DND-41 (cell line): ENCODE measurements around the gene DNPEP.

Source experiments
- ATAC-seq: fragments of 200-7000 bp; cut with Tn5 transposase; 3 replicates; pipeline ENCODE4 v1.9.1; 2021; ENCODE audit warnings: low read depth; ENCODE audit not compliant: insufficient read depth
- DNase-seq: peaks from one replicate; pipeline ENCODE4 v3.0.0-alpha.2; 2020
- H2AFZ ChIP-seq: 2 replicates; pipeline ENCODE4 v1.6.0; 2012; ENCODE audit warnings: low read depth, low read length
- H3K27ac ChIP-seq: 2 replicates; pipeline ENCODE4 v1.5.1; 2012; ENCODE audit warnings: low read length, inconsistent platforms
- H3K27me3 ChIP-seq: fragments of 200-600 bp; sonication (generic); 2 replicates; pipeline ENCODE4 v1.6.0; 2012; ENCODE audit warnings: low read length, mild to moderate bottlenecking, inconsistent platforms; ENCODE audit not compliant: insufficient read depth, poor library complexity
- H3K36me3 ChIP-seq: 2 replicates; pipeline ENCODE4 v1.5.1; 2012; ENCODE audit warnings: low read length, inconsistent platforms; ENCODE audit not compliant: insufficient read depth
- H3K4me1 ChIP-seq: 2 replicates; pipeline ENCODE4 v1.5.1; 2012; ENCODE audit warnings: mild to moderate bottlenecking, low read length; ENCODE audit not compliant: insufficient read depth
- H3K4me2 ChIP-seq: 2 replicates; pipeline ENCODE4 v1.6.0; 2012; ENCODE audit warnings: mild to moderate bottlenecking, moderate library complexity, low read length, inconsistent platforms; ENCODE audit not compliant: insufficient read depth
- H3K4me3 ChIP-seq, 2 experiments: fragments of 200-600 bp in 1 of 2; shearing (Covaris generic) in 1 of 2; 2 replicates each; pipeline ENCODE4 v1.5.1; 2012 to 2016; ENCODE audit warnings: inconsistent platforms in 2 of 2, low read length in 2 of 2, mild to moderate bottlenecking in 2 of 2, low read depth in 1 of 2, moderate library complexity in 1 of 2
- H3K79me2 ChIP-seq: 2 replicates; pipeline ENCODE4 v1.6.0; 2012; ENCODE audit warnings: low read length, inconsistent platforms; ENCODE audit not compliant: insufficient read depth
- H3K9ac ChIP-seq: 2 replicates; pipeline ENCODE4 v1.6.0; 2012; ENCODE audit warnings: low read depth, mild to moderate bottlenecking, inconsistent platforms, low read length, moderate library complexity
- H3K9me3 ChIP-seq: 2 replicates; pipeline ENCODE4 v1.5.1; 2012; ENCODE audit warnings: low read length, moderate library complexity, mild to moderate bottlenecking, inconsistent platforms; ENCODE audit not compliant: insufficient read depth, severe bottlenecking
- H4K20me1 ChIP-seq: 2 replicates; pipeline ENCODE4 v1.6.0; 2012; ENCODE audit warnings: low read length; ENCODE audit not compliant: insufficient read depth
- EZH2 ChIP-seq: IDR thresholded peaks from 3 replicates; pipeline ENCODE4 v1.6.1; 2012; ENCODE audit warnings: borderline replicate concordance, low read depth, mild to moderate bottlenecking, moderate library complexity, low read length, inconsistent platforms; ENCODE audit not compliant: severe bottlenecking
- TF ChIP-seq, protein P1 (sequence below): IDR thresholded peaks from 2 replicates; pipeline ENCODE4 v1.5.1; 2012; ENCODE audit warnings: borderline replicate concordance, low read length, moderate library complexity, mild to moderate bottlenecking; ENCODE audit not compliant: poor library complexity, severe bottlenecking; ENCODE audit errors: extremely low read depth

Gene DNPEP

GRCh38 chr2:219350710-219351221 lies 36.9 kb downstream of the DNPEP start:
- Histone ChIP-seq H3K4me1 (no peaks in the 10 kb centered on the region), H3K4me2 (no peak overlapping the region), H3K36me3 (no peaks in the 10 kb centered on the region), H3K9me3 (no peaks in the 10 kb centered on the region), H3K27me3 (no peaks in the 10 kb centered on the region), H2AFZ (no peak overlapping the region), H4K20me1 (no peaks in the 10 kb centered on the region; the same call in 1 of the 2 replicates), H3K9ac (no peak overlapping the region), H3K4me3 (no peak overlapping the region), H3K27ac (no peak overlapping the region), H3K79me2 (no peaks in the 10 kb centered on the region)
- ATAC-seq (no peak), DNase-seq (no peak)
- TF ChIP-seq EZH2 = no peak
- TF ChIP-seq, protein P1, sequence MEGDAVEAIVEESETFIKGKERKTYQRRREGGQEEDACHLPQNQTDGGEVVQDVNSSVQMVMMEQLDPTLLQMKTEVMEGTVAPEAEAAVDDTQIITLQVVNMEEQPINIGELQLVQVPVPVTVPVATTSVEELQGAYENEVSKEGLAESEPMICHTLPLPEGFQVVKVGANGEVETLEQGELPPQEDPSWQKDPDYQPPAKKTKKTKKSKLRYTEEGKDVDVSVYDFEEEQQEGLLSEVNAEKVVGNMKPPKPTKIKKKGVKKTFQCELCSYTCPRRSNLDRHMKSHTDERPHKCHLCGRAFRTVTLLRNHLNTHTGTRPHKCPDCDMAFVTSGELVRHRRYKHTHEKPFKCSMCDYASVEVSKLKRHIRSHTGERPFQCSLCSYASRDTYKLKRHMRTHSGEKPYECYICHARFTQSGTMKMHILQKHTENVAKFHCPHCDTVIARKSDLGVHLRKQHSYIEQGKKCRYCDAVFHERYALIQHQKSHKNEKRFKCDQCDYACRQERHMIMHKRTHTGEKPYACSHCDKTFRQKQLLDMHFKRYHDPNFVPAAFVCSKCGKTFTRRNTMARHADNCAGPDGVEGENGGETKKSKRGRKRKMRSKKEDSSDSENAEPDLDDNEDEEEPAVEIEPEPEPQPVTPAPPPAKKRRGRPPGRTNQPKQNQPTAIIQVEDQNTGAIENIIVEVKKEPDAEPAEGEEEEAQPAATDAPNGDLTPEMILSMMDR = no peak

GRCh38 chr2:219350215-219350614 lies 37.5 kb downstream of the DNPEP start:
- Histone ChIP-seq H2AFZ (no peak overlapping the region), H3K4me3 (no peak overlapping the region), H3K9me3 (no peaks in the 10 kb centered on the region), H3K4me2 (no peak overlapping the region), H4K20me1 (no peaks in the 10 kb centered on the region; the same call in 1 of the 2 replicates), H3K27me3 (no peaks in the 10 kb centered on the region), H3K9ac (no peak overlapping the region), H3K36me3 (no peaks in the 10 kb centered on the region), H3K79me2 (no peaks in the 10 kb centered on the region), H3K27ac (no peak overlapping the region), H3K4me1 (no peaks in the 10 kb centered on the region)
- ATAC-seq (no peak), DNase-seq (no peak)
- TF ChIP-seq, protein P1 = no peak
- no peak for TF ChIP-seq EZH2

GRCh38 chr2:219344751-219345430 lies 42.8 kb downstream of the DNPEP start:
- Histone ChIP-seq H4K20me1 (no peaks in the 10 kb centered on the region), H3K27me3 (no peaks in the 10 kb centered on the region), H3K4me2 (no peak overlapping the region), H3K4me3 (no peak overlapping the region), H3K36me3 (no peaks in the 10 kb centered on the region), H2AFZ (no peak overlapping the region), H3K9me3 (no peaks in the 10 kb centered on the region), H3K27ac (no peak overlapping the region), H3K79me2 (no peaks in the 10 kb centered on the region), H3K9ac (no peak overlapping the region), H3K4me1 (no peaks in the 10 kb centered on the region)
- no peak for ATAC-seq
- no peak for TF ChIP-seq EZH2
- TF ChIP-seq, protein P1 = no peak
- no peak for DNase-seq
